Measurements from ENCODE around the gene EEFSEC. TPM values are rescaled to one million over a fixed set of nuclear protein-coding genes. Genes with fewer than 3 reads are reported as not detected.

Gene EEFSEC
- total RNA-seq, 2 experiments from 2014 or later, result 19.2 to 19.6 TPM

GRCh38 chr3:128356822-128357221 lies 203.5 kb downstream of the EEFSEC start:
- Mint-ChIP-seq H3K4me1 (ENCODE audit: low read depth) (no peaks in the 10 kb centered on the region), H3K27ac (no peak overlapping the region), H3K27me3 (no peaks in the 10 kb centered on the region), H3K4me3 (no peak overlapping the region), H3K9me3 (no peaks in the 10 kb centered on the region), H3K36me3 (ENCODE audit: low read depth) (peaks cover 3% of the 10 kb centered on the region)
- ChIA-PET CTCF (no interaction called here), POLR2A (no interaction called here)
- intact Hi-C loops (cut with micrococcal nuclease), result no loop called here
- no peak for DNase-seq
- no peak for ATAC-seq
- no peak for TF ChIP-seq CTCF (IDR thresholded peaks at IDR 0.05)

GRCh38 chr3:128357538-128357937 lies 204.3 kb downstream of the EEFSEC start:
- Mint-ChIP-seq H3K27me3 (no peaks in the 10 kb centered on the region), H3K36me3 (ENCODE audit: low read depth) (peaks cover 3% of the 10 kb centered on the region), H3K4me1 (ENCODE audit: low read depth) (no peaks in the 10 kb centered on the region), H3K27ac (no peak overlapping the region), H3K9me3 (no peaks in the 10 kb centered on the region), H3K4me3 (no peak overlapping the region)
- ChIA-PET CTCF (no interaction called here), POLR2A (no interaction called here)
- intact Hi-C loops (cut with micrococcal nuclease), result no loop called here
- no peak for ATAC-seq
- DNase-seq, result no peak
- no peak for TF ChIP-seq CTCF (IDR thresholded peaks at IDR 0.05)

GRCh38 chr3:128358156-128358895 lies 205.0 kb downstream of the EEFSEC start:
- POLR2A ChIA-PET, result no interaction called here
- Mint-ChIP-seq H3K27me3 (no peaks in the 10 kb centered on the region), H3K27ac (no peak overlapping the region), H3K4me1 (ENCODE audit: low read depth) (no peaks in the 10 kb centered on the region), H3K36me3 (ENCODE audit: low read depth) (peaks cover 3% of the 10 kb centered on the region), H3K9me3 (no peaks in the 10 kb centered on the region), H3K4me3 (no peak overlapping the region)
- intact Hi-C loops (cut with micrococcal nuclease), result no loop called here
- DNase-seq (no peak), ATAC-seq (no peak)
- no peak for TF ChIP-seq CTCF (IDR thresholded peaks at IDR 0.05)
- CTCF ChIA-PET, result no interaction called here

GRCh38 chr3:128359060-128359664 lies 205.9 kb downstream of the EEFSEC start:
- H3K4me1 Mint-ChIP-seq (ENCODE audit: low read depth), result no peaks in the 10 kb centered on the region
- POLR2A ChIA-PET, result interaction anchor here (0.6 kb wide), 1 partner anchor 15 kb away, joined by 3 read pairs; no protein-coding TSS in a partner anchor

More at GRCh38 chr3:128359060-128359664, 205.9 kb downstream of the EEFSEC start:
- no peak overlapping the region for H3K27ac Mint-ChIP-seq
- H3K36me3 Mint-ChIP-seq (ENCODE audit: low read depth), result peaks cover 3% of the 10 kb centered on the region
- H3K4me3 Mint-ChIP-seq, result no peak overlapping the region
- intact Hi-C loops (cut with micrococcal nuclease), result no loop called here
- no peak for TF ChIP-seq CTCF (IDR thresholded peaks at IDR 0.05)
- ATAC-seq (no peak), DNase-seq (no peak)
- no peaks in the 10 kb centered on the region for H3K27me3 Mint-ChIP-seq
- no peaks in the 10 kb centered on the region for H3K9me3 Mint-ChIP-seq
- CTCF ChIA-PET, result no interaction called here
